ENCODE data around the gene CBFA2T3.
"Not testable (repeated sequence)": the region's sequence is repeated elsewhere in the genome, so short reads cannot be mapped to it uniquely, and the experiment has no call there.

Gene CBFA2T3

DNA sequence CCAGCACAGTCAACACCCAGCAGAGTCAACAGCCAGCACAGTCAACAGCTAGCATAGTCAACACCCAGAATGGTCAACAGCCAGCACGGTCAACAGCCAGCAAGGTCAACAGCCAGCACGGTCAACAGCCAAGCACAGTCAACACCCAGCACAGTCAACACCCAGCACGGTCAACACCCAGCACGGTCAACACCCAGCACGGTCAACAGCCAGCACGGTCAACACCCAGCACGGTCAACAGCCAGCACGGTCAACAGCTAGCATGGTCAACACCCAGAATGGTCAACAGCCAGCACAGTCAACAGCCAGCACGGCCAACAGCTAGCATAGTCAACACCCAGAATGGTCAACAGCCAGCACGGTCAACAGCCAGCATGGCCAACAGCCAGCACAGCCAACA is 39.6 kb upstream of the CBFA2T3 start:
- H3K4me3 Mint-ChIP-seq; H3K27ac Mint-ChIP-seq; H3K9me3 Mint-ChIP-seq (ENCODE audit: low read depth); H3K27me3 Mint-ChIP-seq; H3K36me3 Mint-ChIP-seq; H3K4me1 Mint-ChIP-seq (ENCODE audit: low read depth): not testable (repeated sequence)

DNA sequence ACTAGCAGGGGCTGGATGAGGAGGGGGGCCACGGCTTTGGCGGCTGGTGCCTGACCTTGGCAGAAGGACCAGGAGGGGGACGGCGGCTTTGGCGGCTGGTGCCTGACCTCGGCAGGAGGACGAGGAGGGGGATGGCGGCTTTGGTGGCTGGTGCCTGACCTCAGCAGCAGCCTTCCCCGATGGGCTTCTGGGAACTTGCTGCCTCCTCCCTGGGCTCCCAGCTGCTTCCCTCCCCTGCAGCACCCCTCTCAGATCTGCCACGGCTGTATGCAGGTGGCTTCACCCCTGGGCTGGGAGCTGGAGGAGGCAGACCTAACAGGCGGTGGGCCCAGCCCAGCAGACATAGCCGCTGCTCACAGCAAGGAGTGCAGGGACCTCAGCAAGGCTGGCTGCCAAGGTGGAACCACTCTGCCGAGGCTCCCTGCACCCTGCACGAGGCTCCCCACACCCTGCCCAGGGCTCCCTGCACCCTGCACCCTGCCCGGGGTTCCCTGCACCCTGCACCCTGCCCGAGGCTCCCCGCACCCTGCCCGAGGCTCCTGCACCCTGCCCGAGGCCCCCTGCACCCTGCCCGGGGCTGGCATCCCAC is 38.4 kb upstream of the CBFA2T3 start:
- no peaks in the 10 kb centered on the region for H3K9me3 Mint-ChIP-seq (ENCODE audit: low read depth)
- peaks cover 1% of the 10 kb centered on the region for H3K4me1 Mint-ChIP-seq (ENCODE audit: low read depth)
- no peaks in the 10 kb centered on the region for H3K36me3 Mint-ChIP-seq
- peaks cover 8% of the 10 kb centered on the region for H3K27me3 Mint-ChIP-seq
- H3K4me3 Mint-ChIP-seq = no peak overlapping the region
- H3K27ac Mint-ChIP-seq = no peak overlapping the region

- no peaks in the 10 kb centered on the region for H3K36me3 Mint-ChIP-seq
- H3K4me1 Mint-ChIP-seq (ENCODE audit: low read depth) = no peaks in the 10 kb centered on the region
- H3K9me3 Mint-ChIP-seq (ENCODE audit: low read depth) = no peaks in the 10 kb centered on the region
- H3K4me3 Mint-ChIP-seq = no peak overlapping the region
- peaks cover 12% of the 10 kb centered on the region for H3K27me3 Mint-ChIP-seq
- no peak overlapping the region for H3K27ac Mint-ChIP-seq
These were observed 37.6 kb upstream of the CBFA2T3 start for GRCh38 chr16:89014403-89015230.

DNA sequence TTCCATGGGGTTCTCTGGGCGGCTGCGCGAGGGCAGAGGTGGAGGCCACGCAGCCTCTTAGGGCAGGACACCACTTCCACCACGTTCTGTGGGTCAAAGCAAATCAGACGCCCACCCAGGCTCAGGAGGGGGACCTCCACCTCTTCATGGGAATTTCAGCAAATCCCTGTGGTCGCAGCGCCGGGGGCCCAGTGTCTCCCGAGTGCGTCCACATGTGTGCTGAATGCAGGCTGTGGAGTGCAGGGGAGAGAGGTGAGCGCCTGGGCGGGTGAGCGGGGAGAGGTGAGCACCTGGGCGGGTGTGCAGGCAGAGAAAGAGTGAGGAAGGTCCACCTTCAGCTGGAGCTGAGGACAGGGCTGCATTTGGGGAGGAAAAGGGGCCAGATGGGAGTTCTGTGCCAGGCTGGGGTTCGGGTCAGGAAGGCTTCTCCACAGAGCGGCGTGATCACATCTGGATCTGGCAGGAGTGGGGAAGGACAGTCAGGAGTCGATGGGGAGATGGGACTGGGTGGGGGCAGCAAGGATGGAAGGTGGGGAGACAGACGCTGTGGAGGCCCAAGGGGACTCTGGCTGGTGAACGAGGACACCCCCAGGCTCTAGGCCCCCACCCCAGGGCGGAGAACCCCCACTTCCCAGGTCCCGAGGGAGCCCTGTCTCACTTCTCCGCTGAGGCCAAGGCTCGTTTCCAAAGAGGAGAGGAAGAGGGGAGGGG is 36.8 kb upstream of the CBFA2T3 start:
- Mint-ChIP-seq H3K4me1 (ENCODE audit: low read depth) (no peaks in the 10 kb centered on the region), H3K27ac (no peak overlapping the region), H3K9me3 (ENCODE audit: low read depth) (no peaks in the 10 kb centered on the region), H3K36me3 (no peaks in the 10 kb centered on the region), H3K4me3 (no peak overlapping the region), H3K27me3 (peaks cover 17% of the 10 kb centered on the region)

DNA sequence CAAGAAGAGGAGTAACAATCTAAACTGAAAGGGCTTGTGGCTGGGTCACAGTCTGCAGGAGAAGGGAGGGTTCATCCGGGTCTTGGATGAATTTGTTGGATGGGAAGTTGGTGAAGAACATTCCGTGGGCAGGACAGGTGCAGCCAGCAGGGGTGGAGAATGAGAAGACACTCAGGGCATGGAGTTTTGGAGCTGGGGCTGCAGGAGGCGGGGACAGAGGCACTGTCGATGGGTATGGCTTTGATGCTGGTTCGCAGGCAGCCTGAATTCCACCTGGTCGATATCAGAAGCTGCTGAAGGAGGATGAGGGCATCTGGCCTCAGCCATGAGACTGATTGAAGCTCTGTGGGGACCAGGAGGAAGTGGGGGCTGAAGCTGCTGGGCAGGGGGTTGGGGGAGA is 36.1 kb upstream of the CBFA2T3 start:
- H3K27me3 Mint-ChIP-seq = peaks cover 17% of the 10 kb centered on the region
- no peaks in the 10 kb centered on the region for H3K4me1 Mint-ChIP-seq (ENCODE audit: low read depth)
- no peaks in the 10 kb centered on the region for H3K36me3 Mint-ChIP-seq

DNA sequence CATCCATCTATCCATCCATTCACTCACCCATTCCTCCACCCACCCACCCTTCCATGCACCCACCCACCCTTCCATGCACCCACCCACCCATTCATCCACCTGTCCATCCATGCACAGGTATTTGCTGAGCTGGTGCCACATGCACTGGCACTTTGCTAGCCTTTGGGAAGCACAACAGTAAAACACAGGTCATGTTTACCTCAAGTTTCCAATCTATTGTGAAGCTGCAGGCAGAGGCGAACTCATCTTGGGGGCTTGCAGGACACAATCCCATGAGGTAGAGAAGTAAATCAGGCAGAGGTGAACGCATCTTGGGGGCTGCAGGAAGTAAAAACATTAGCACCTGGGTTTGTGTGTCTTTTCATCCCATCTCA is 35.6 kb upstream of the CBFA2T3 start:
- no peaks in the 10 kb centered on the region for H3K9me3 Mint-ChIP-seq (ENCODE audit: low read depth)
- no peaks in the 10 kb centered on the region for H3K4me1 Mint-ChIP-seq (ENCODE audit: low read depth)
- H3K27ac Mint-ChIP-seq = no peak overlapping the region
- peaks cover 17% of the 10 kb centered on the region for H3K27me3 Mint-ChIP-seq
- no peak overlapping the region for H3K4me3 Mint-ChIP-seq
- H3K36me3 Mint-ChIP-seq = no peaks in the 10 kb centered on the region

More for the DNA sequence above, 36.1 kb upstream of the CBFA2T3 start:
- Mint-ChIP-seq H3K27ac (no peak overlapping the region), H3K4me3 (no peak overlapping the region), H3K9me3 (ENCODE audit: low read depth) (no peaks in the 10 kb centered on the region)

DNA sequence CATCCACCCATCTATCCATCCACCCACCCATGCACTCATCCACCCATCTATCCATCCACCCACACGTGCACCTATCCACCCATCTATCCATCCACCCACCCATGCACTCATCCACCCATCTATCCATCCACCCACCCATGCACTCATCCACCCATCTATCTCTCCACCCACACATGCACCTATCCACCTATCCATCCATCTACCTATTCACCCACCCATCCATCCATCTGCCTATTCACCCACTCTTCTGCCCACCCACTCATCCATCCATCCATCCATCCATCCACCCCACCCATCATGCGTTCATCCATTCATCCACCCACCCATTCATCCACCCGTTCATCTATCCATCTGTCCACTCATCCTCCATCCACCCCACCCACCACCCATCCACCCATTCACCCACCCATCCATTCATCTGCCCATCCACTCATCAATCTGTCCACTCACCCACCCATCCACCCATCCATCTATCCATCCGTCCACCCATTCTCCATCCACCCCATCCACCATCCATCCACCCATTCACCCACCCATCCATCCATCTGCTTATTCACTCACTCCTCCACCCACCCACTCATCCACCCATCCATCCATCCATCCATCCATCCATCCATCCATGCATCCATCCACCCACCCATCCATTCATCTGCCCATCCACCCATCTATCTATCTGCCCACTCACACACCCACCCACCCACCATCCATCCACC is 35.1 kb upstream of the CBFA2T3 start:
- no peak overlapping the region for H3K27ac Mint-ChIP-seq
- no peaks in the 10 kb centered on the region for H3K4me1 Mint-ChIP-seq (ENCODE audit: low read depth)
- no peak overlapping the region for H3K4me3 Mint-ChIP-seq
- peaks cover 20% of the 10 kb centered on the region for H3K27me3 Mint-ChIP-seq
- H3K36me3 Mint-ChIP-seq = no peaks in the 10 kb centered on the region
- H3K9me3 Mint-ChIP-seq (ENCODE audit: low read depth) = no peaks in the 10 kb centered on the region

DNA sequence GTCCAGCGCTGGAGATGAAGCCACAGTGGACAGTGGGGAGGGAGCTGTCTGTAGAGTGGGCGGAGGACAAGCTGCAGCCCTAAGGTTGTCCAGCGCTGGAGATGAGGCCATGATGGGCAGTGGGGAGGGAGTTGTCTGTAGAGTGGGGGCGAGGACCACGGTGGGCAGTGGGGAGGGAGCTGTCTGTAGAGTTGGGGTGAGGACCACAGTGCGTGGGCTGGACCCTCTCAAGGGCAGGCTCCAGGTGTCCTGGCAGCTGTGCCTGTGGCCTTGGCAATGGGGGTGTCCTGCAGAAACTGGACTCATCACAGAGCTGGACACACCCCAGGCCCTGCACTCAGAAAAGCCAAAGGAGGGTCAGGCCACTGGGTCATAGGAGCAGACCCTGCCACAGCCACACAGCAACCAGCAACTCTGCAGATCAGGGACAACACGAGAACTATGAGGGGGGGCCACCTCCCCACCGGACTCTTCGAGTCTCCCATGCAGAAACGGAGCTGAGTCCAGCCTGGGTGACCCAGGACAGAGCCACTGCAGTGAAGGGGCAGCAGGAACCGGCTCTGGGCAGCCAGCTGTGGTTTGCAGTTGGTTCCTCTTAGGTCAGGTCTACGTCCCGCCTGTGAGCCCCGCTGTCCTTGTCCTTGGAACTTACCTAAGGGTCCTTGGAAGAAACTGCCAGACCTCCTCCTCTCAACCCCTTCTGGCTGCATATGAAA is 33.4 kb upstream of the CBFA2T3 start:
- H3K4me1 Mint-ChIP-seq (ENCODE audit: low read depth) = no peaks in the 10 kb centered on the region
- H3K27me3 Mint-ChIP-seq = peaks cover 20% of the 10 kb centered on the region
- no peak overlapping the region for H3K27ac Mint-ChIP-seq
- H3K9me3 Mint-ChIP-seq (ENCODE audit: low read depth) = no peaks in the 10 kb centered on the region
- H3K4me3 Mint-ChIP-seq = no peak overlapping the region
- H3K36me3 Mint-ChIP-seq = no peaks in the 10 kb centered on the region

- H3K4me1 Mint-ChIP-seq (ENCODE audit: low read depth) = no peaks in the 10 kb centered on the region
- H3K27ac Mint-ChIP-seq = no peak overlapping the region
- no peak overlapping the region for H3K4me3 Mint-ChIP-seq
- peaks cover 23% of the 10 kb centered on the region for H3K27me3 Mint-ChIP-seq
- H3K9me3 Mint-ChIP-seq (ENCODE audit: low read depth) = no peaks in the 10 kb centered on the region
- H3K36me3 Mint-ChIP-seq = no peaks in the 10 kb centered on the region
These were observed 32.6 kb upstream of the CBFA2T3 start for GRCh38 chr16:89009343-89010209.

- peaks cover 22% of the 10 kb centered on the region for H3K27me3 Mint-ChIP-seq
- not testable (repeated sequence) for H3K36me3 Mint-ChIP-seq; H3K4me1 Mint-ChIP-seq (ENCODE audit: low read depth); H3K9me3 Mint-ChIP-seq (ENCODE audit: low read depth); H3K27ac Mint-ChIP-seq; H3K4me3 Mint-ChIP-seq
These were observed 31.8 kb upstream of the CBFA2T3 start for GRCh38 chr16:89008796-89009195.

DNA sequence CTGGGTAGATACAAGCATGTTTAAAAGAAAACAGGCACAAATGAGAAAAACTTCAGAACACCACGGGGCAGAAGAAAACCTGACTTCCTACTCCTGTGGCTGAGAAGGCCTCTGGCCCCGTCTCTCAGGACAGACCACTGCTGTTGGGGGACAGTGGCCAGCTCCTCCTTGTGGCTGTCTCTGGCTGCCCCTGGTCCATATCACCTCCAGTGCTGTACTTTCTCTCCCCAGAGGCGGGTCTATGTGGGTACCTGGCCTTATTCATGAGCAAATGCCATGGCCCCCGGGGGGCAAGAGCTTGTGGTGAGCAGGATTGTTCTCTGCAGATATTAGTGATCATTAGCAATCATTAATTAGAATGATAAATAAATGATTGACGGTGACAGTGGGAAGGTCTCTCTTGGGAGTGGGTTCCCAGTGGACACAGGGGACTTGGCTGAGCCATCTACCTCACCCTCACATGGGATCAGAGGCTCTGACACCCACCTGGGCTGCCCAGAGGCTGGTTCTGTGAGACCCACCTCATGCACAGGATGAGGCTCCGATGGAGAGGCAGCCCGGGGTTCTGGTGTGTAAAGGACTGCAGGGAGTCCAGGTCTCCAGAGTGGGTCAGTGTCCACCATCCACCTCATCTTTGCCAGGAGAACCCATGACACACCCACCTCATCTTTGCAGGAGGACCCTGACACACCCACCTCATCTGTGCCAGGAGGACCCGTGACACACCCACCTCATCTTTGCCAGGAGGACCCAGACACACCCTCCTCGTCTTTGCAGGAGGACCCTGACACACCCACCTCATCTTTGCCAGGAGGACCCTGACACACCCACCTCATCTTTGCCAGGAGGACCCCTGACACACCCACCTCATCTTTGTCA is 30.6 kb upstream of the CBFA2T3 start:
- Mint-ChIP-seq H3K27ac (no peak overlapping the region), H3K27me3 (peaks cover 15% of the 10 kb centered on the region), H3K9me3 (ENCODE audit: low read depth) (no peaks in the 10 kb centered on the region), H3K4me1 (ENCODE audit: low read depth) (peaks cover 8% of the 10 kb centered on the region), H3K36me3 (no peaks in the 10 kb centered on the region), H3K4me3 (no peak overlapping the region)

- no peak overlapping the region for H3K27ac Mint-ChIP-seq
- H3K4me3 Mint-ChIP-seq = no peak overlapping the region
- H3K9me3 Mint-ChIP-seq (ENCODE audit: low read depth) = no peaks in the 10 kb centered on the region
- H3K36me3 Mint-ChIP-seq = no peaks in the 10 kb centered on the region
- H3K27me3 Mint-ChIP-seq = peaks cover 15% of the 10 kb centered on the region
- peaks cover 8% of the 10 kb centered on the region for H3K4me1 Mint-ChIP-seq (ENCODE audit: low read depth)
These were observed 29.2 kb upstream of the CBFA2T3 start for GRCh38 chr16:89006036-89006752.
